Nephron (organoid): ENCODE measurements around the gene PPP4R4.

Source experiments
- H3K27ac Mint-ChIP-seq, 3 experiments: 2 replicates each; pipeline ENCODE4 v1.8.0; 2020; ENCODE audit warnings: mixed read lengths in 3 of 3, mild to moderate bottlenecking in 2 of 3, moderate library complexity in 1 of 3
- H3K27me3 Mint-ChIP-seq: 2 replicates; pipeline ENCODE4 v1.8.0; 2021; ENCODE audit warnings: low read depth, mild to moderate bottlenecking, moderate library complexity, mixed read lengths
- H3K36me3 Mint-ChIP-seq: 2 replicates; pipeline ENCODE4 v1.8.0; 2020; ENCODE audit warnings: low read depth, mixed read lengths
- H3K4me1 Mint-ChIP-seq: 2 replicates; pipeline ENCODE4 v1.8.0; 2020; ENCODE audit warnings: mixed read lengths
- H3K4me3 Mint-ChIP-seq, 3 experiments: 2 replicates each; pipeline ENCODE4 v1.8.0; 2020; ENCODE audit warnings: mild to moderate bottlenecking in 3 of 3, mixed read lengths in 3 of 3, moderate library complexity in 2 of 3
- H3K9me3 Mint-ChIP-seq: 2 replicates; pipeline ENCODE4 v1.8.0; 2020; ENCODE audit warnings: mixed read lengths
- TF ChIP-seq, protein P1 (sequence below), 3 experiments: fragments of 200-600 bp; sonication (generic); IDR thresholded peaks; one replicate each; pipeline ENCODE4 v1.5.0; 2021; ENCODE audit warnings: antibody characterized with exemption in 3 of 3; ENCODE audit not compliant: unreplicated experiment in 3 of 3

Gene PPP4R4

DNA sequence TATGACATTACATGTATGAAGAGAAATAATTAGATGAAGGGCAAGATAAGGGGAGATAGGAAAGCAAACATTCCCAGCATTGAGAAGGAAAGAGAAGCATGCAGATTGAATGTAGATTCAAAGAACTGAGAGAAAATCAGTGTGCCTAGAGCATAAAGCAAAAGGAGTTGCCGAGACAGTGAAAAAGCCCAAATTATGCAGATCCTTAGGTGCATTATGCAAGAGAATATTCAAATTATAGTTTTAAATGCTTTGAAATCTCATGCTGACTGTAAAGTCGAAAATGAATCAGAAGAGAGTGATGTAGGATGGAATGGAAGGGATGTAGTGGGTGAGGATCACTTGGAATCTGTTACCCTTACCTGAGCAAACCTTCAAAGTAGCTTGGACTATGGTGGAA lies 49.9 kb downstream of the PPP4R4 start:
- TF ChIP-seq, protein P1, sequence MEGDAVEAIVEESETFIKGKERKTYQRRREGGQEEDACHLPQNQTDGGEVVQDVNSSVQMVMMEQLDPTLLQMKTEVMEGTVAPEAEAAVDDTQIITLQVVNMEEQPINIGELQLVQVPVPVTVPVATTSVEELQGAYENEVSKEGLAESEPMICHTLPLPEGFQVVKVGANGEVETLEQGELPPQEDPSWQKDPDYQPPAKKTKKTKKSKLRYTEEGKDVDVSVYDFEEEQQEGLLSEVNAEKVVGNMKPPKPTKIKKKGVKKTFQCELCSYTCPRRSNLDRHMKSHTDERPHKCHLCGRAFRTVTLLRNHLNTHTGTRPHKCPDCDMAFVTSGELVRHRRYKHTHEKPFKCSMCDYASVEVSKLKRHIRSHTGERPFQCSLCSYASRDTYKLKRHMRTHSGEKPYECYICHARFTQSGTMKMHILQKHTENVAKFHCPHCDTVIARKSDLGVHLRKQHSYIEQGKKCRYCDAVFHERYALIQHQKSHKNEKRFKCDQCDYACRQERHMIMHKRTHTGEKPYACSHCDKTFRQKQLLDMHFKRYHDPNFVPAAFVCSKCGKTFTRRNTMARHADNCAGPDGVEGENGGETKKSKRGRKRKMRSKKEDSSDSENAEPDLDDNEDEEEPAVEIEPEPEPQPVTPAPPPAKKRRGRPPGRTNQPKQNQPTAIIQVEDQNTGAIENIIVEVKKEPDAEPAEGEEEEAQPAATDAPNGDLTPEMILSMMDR (IDR thresholded peaks at IDR 0.05; ENCODE audit: unreplicated experiment in 3 of 3) = no peak
- Mint-ChIP-seq H3K4me3 (no peak overlapping the region), H3K9me3 (peaks cover 10% of the 10 kb centered on the region), H3K4me1 (no peaks in the 10 kb centered on the region), H3K27me3 (no peaks in the 10 kb centered on the region), H3K36me3 (no peaks in the 10 kb centered on the region), H3K27ac (no peak overlapping the region)

DNA sequence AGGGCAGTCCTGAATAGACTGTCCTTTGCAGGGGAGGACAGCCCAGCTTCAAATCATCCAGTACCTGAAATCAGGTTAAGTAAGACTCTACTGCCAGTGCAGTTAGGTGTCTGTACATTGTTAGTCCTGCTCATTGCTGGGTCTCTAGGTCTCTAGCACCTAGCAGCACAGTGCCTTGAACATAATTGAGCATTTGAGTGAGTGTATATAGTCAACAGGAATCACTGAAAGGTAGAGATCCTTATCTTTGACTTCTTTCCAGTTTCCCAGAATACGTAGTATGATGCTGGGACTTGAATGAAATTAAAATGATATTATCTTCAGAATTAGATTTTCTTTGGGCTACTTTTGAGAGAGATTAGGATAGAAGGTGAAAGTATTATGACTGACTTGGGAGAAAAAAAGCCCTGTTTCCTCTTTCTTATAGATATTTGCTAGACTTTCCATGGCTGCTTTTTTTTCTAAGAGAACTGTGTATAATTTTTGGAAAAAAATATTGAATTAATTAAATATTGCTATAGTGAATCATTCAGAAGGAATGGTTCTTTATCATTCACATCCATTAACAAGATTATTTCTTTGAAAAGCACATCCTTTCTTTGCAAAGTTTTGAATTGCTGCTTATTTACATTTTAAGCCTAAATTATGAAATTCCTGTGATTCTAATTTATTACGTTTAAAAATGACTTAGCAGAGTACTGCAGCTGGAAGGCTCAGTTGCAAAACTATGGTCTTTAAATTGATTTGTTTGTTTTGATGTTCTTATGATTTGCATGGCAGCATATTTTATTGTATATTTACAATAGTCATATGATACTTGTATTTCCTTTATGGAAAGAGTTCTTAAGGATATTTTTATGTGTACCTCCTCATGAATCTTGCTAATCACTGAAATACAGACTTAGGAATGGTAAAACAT lies 51.6 kb downstream of the PPP4R4 start:
- H3K27me3 Mint-ChIP-seq = no peaks in the 10 kb centered on the region
- TF ChIP-seq, protein P1 (IDR thresholded peaks at IDR 0.05; ENCODE audit: unreplicated experiment in 3 of 3) = no peak
- no peaks in the 10 kb centered on the region for H3K4me1 Mint-ChIP-seq
- H3K9me3 Mint-ChIP-seq = peaks cover 10% of the 10 kb centered on the region
- no peak overlapping the region for H3K27ac Mint-ChIP-seq
- H3K4me3 Mint-ChIP-seq = no peak overlapping the region
- H3K36me3 Mint-ChIP-seq = no peaks in the 10 kb centered on the region

DNA sequence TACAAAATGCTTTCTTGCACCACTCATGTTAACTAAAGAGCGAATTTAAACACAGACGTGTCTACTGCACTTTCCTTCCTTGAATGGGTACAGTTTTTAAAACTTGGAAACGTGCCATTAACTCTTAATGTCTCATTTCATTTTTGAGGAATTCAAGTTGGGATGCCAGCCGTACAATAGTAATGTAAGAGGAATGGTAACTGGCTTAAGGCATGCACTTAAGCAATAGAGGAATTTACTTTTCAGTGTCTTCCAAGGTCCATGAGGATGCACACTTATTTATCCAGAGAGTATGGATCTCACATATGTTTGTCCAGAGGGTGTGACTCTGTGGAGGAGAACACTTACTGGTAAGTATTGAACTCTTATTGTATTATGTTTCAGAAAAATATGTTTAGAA lies 52.9 kb downstream of the PPP4R4 start:
- H3K4me1 Mint-ChIP-seq = no peaks in the 10 kb centered on the region
- H3K4me3 Mint-ChIP-seq = no peak overlapping the region
- TF ChIP-seq, protein P1 (IDR thresholded peaks at IDR 0.05; ENCODE audit: unreplicated experiment in 3 of 3) = no peak
- no peaks in the 10 kb centered on the region for H3K36me3 Mint-ChIP-seq
- H3K27me3 Mint-ChIP-seq = no peaks in the 10 kb centered on the region
- H3K27ac Mint-ChIP-seq = no peak overlapping the region
- H3K9me3 Mint-ChIP-seq = peaks cover 5% of the 10 kb centered on the region

DNA sequence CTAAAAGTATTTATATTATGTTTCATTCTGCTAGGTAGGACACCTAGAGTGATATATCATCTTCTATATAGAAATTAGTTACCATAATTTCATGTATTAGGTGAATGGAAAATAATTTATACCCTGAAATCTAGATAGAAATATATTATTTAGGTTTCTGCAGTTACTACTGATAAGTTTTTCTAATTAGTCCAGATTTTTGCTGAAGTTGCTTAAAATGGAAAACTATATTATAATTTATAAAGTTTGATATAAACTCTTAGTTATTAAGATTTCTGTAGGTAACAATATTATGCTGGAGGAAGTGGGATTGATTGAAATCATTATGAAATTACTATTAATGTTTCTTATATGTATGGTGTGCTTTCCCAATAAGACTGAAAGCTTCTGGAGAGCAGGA lies 62.9 kb downstream of the PPP4R4 start:
- TF ChIP-seq, protein P1 (IDR thresholded peaks at IDR 0.05; ENCODE audit: unreplicated experiment in 3 of 3) = no peak
- H3K9me3 Mint-ChIP-seq = no peaks in the 10 kb centered on the region

DNA sequence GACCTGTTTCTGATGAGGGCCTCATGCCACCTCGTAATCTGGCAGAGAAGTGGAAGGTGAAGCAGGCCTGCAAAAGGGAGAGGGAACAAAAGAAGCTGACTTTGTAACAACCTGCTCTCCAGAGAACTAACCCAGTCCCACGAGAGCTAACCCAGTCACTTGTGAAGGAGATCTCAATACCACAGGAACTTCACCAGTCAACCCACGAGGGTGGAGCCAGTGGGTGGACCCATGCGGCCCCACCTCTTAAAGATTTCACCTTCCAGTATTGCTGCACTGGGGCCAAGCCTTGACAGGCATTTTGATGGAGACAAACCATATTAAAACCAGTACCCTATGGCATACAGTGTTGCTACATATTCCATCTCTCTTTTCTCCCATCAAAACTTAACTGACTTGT lies 63.9 kb downstream of the PPP4R4 start:
- H3K4me3 Mint-ChIP-seq = no peak overlapping the region
- no peaks in the 10 kb centered on the region for H3K36me3 Mint-ChIP-seq
- no peaks in the 10 kb centered on the region for H3K9me3 Mint-ChIP-seq
- H3K4me1 Mint-ChIP-seq = no peaks in the 10 kb centered on the region
- H3K27me3 Mint-ChIP-seq = peaks cover 3% of the 10 kb centered on the region
- TF ChIP-seq, protein P1 (IDR thresholded peaks at IDR 0.05; ENCODE audit: unreplicated experiment in 3 of 3) = no peak
- H3K27ac Mint-ChIP-seq = no peak overlapping the region

More for the DNA sequence above, 62.9 kb downstream of the PPP4R4 start:
- Mint-ChIP-seq H3K4me3 (no peak overlapping the region), H3K27ac (no peak overlapping the region), H3K36me3 (no peaks in the 10 kb centered on the region), H3K27me3 (peaks cover 7% of the 10 kb centered on the region), H3K4me1 (no peaks in the 10 kb centered on the region)

DNA sequence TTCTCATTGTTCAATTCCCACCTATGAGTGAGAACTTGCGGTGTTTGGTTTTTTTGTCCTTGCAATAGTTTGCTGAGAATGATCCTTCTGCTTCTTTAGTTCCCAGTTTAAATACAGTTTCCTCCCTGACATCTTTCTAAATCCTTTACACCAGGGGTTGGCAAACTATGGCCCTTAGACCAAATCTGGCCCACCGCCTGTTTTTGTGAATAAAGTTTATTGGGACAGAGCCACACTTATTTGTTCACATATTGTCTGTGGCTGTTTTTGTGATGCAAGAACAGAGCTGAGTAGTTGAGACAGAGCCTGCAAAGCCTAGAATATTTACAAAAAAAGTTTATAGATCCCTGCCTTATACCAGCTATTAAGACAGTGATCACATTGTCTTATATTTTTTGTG lies 65.3 kb downstream of the PPP4R4 start:
- Mint-ChIP-seq H3K27me3 (peaks cover 3% of the 10 kb centered on the region), H3K27ac (no peak overlapping the region), H3K4me3 (no peak overlapping the region), H3K4me1 (no peaks in the 10 kb centered on the region), H3K9me3 (no peaks in the 10 kb centered on the region), H3K36me3 (no peaks in the 10 kb centered on the region)
- TF ChIP-seq, protein P1 (IDR thresholded peaks at IDR 0.05; ENCODE audit: unreplicated experiment in 3 of 3) = no peak
